Thyroid gland (tissue), 4 donors: ENCODE results near the gene PAPPA2. TPM values are rescaled to one million over a fixed set of nuclear protein-coding genes. Genes with fewer than 3 reads are reported as not detected.
"Not testable (repeated sequence)": the region's sequence is repeated elsewhere in the genome, so short reads cannot be mapped to it uniquely, and the experiment has no call there.

Experiments
- DNase-seq, 2 donors: peaks; one replicate each; pipeline ENCODE4 v3.0.0-alpha.2; 2019
- H3K27ac ChIP-seq, 3 donors: fragments of 200-600 bp; sonication (generic); 1 replicate in 2 of 3; 2 replicates in 1 of 3; pipeline ENCODE4 v1.5.1; 2016 to 2019; ENCODE audit warnings: mild to moderate bottlenecking in 1 of 3, moderate library complexity in 1 of 3
- H3K27me3 ChIP-seq: fragments of 200-600 bp; sonication (generic); one replicate; pipeline ENCODE4 v1.5.1; 2019
- H3K36me3 ChIP-seq, 2 donors: fragments of 200-600 bp; sonication (generic); one replicate each; pipeline ENCODE4 v1.5.1; 2016 to 2019
- H3K4me1 ChIP-seq, 2 donors: fragments of 200-600 bp; sonication (generic); one replicate each; pipeline ENCODE4 v1.5.1; 2017 to 2019
- H3K4me3 ChIP-seq, 3 donors: fragments of 200-600 bp; sonication (generic); replicated peaks in 1 of 3; 1 replicate in 2 of 3; 2 replicates in 1 of 3; pipeline ENCODE4 v1.5.1; 2016; ENCODE audit warnings: mild to moderate bottlenecking in 1 of 3
- H3K9me3 ChIP-seq: fragments of 200-600 bp; sonication (generic); one replicate; pipeline ENCODE4 v1.5.1; 2017
- CTCF ChIP-seq, 6 experiments: fragments of 200-600 bp in 3 of 6; fragments of 450-650 bp in 3 of 6; sonication (generic) in 3 of 6; IDR thresholded peaks; one replicate each; pipeline ENCODE4 v1.5.1; 2016 to 2019; ENCODE audit warnings: antibody characterized with exemption in 6 of 6, mild to moderate bottlenecking in 2 of 6, inconsistent platforms in 1 of 6, moderate library complexity in 1 of 6
- POLR2A ChIP-seq, 2 donors: fragments of 450-650 bp; IDR thresholded peaks; one replicate each; pipeline ENCODE4 v1.6.1; 2017; ENCODE audit warnings: antibody characterized with exemption in 2 of 2, mild to moderate bottlenecking in 2 of 2, moderate library complexity in 1 of 2
- WGBS, 2 donors: methylation state at CpG; one replicate each; pipeline ENCODE4 v1.1.5; 2017; 5-methylcytosine and 5-hydroxymethylcytosine counted together
- intact Hi-C: fragments of 100-400 bp; cut with DNase I; formaldehyde crosslinking; loops from one replicate; pipeline ENCODE4 v1.15.1; 2023
- total RNA-seq, 4 donors: library from RNA; depleted of rRNA; stranded (reverse); fragments of >200 nt; gene quantifications; one replicate each; pipeline ENCODE4 v1.2.3, GENCODE V29; 2016

The PAPPA2 gene
- total RNA-seq, 4 donors from 2014 or later: 1.1 to 2.7 (median 1.6) TPM

GRCh38 chr1:176752505-176752904 lies 289.5 kb downstream of the PAPPA2 start:
- H3K36me3 ChIP-seq: no peaks in the 10 kb centered on the region
- TF ChIP-seq POLR2A (IDR thresholded peaks at IDR 0.05) (no peak), CTCF (IDR thresholded peaks at IDR 0.05) (no peak)
- no peak overlapping the region for H3K27ac ChIP-seq
- no peaks in the 10 kb centered on the region for H3K27me3 ChIP-seq
- H3K4me1 ChIP-seq: no peaks in the 10 kb centered on the region
- no peaks in the 10 kb centered on the region for H3K9me3 ChIP-seq
- WGBS, 2 donors: 86 to 88% methylated on average over 2 of the region's 2 CpGs
- intact Hi-C loops: no loop called here
- DNase-seq: no peak
- no peak overlapping the region for H3K4me3 ChIP-seq

GRCh38 chr1:176754676-176755075 lies 291.7 kb downstream of the PAPPA2 start:
- no peak overlapping the region for H3K4me3 ChIP-seq
- no peaks in the 10 kb centered on the region for H3K4me1 ChIP-seq
- no peaks in the 10 kb centered on the region for H3K36me3 ChIP-seq
- TF ChIP-seq POLR2A (IDR thresholded peaks at IDR 0.05) (no peak), CTCF (IDR thresholded peaks at IDR 0.05) (no peak)
- H3K27me3 ChIP-seq: no peaks in the 10 kb centered on the region
- 55 to 84% methylated on average over 2 of the region's 2 CpGs for WGBS, 2 donors
- H3K9me3 ChIP-seq: no peaks in the 10 kb centered on the region
- H3K27ac ChIP-seq: no peak overlapping the region
- DNase-seq: no peak
- intact Hi-C loops: no loop called here

DNA sequence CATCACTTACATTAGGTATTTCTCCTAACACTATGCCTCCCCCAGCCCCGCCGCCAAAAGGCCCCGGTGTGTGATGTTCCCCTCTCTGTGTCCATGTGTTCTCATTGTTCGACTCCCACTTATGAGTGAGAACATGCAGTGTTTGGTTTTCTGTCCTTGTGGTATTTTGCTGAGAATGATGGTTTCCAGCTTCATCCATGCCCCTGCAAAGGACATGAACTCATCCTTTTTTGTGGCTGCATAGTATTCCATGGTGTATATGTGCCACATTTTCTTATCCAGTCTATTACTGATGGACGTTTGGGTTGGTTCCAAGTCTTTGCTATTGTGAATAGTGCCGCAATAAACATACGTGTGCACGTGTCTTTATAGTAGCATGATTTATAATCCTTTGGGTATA lies 293.8 kb downstream of the PAPPA2 start:
- intact Hi-C loops, DNase-seq, H3K27ac ChIP-seq, H3K27me3 ChIP-seq, H3K4me3 ChIP-seq, H3K36me3 ChIP-seq, H3K4me1 ChIP-seq, H3K9me3 ChIP-seq: not testable (repeated sequence)
- 95 to 97% methylated on average over 8 of the region's 8 CpGs for WGBS, 2 donors

DNA sequence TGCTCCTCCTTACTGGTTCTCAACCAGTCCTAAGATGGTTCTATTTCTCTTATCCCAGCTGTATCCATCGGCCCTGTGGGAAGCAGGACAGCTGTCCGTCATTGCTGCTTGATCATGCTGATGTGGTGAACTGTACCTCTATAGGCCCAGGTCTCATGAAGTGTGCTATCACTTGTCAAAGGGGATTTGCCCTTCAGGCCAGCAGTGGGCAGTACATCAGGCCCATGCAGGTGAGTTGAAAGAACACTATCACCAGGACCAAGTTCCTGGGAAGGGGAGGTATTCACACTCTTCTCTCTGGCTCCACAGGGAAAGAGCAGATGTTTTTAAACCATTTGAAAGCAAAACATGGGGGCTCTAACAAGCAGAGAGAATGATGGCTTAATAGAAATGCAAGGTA lies 302.6 kb downstream of the PAPPA2 start:
- intact Hi-C loops: no loop called here
- Histone ChIP-seq H3K9me3 (no peaks in the 10 kb centered on the region), H3K4me1 (no peaks in the 10 kb centered on the region), H3K27ac (no peak overlapping the region), H3K27me3 (no peaks in the 10 kb centered on the region), H3K4me3 (no peak overlapping the region), H3K36me3 (no peaks in the 10 kb centered on the region)
- 91 to 96% methylated on average over 2 of the region's 2 CpGs for WGBS, 2 donors
- no peak for DNase-seq
- no peak for TF ChIP-seq CTCF (IDR thresholded peaks at IDR 0.05)
- no peak for TF ChIP-seq POLR2A (IDR thresholded peaks at IDR 0.05)

GRCh38 chr1:176766779-176767178 lies 303.8 kb downstream of the PAPPA2 start:
- Histone ChIP-seq H3K27ac (no peak overlapping the region), H3K36me3 (no peaks in the 10 kb centered on the region), H3K4me1 (no peaks in the 10 kb centered on the region), H3K4me3 (no peak overlapping the region), H3K27me3 (no peaks in the 10 kb centered on the region), H3K9me3 (no peaks in the 10 kb centered on the region)
- no peak for TF ChIP-seq CTCF (IDR thresholded peaks at IDR 0.05)
- TF ChIP-seq POLR2A (IDR thresholded peaks at IDR 0.05): no peak
- 81 to 93% methylated on average over 1 of the region's 1 CpG for WGBS, 2 donors
- intact Hi-C loops: no loop called here
- no peak for DNase-seq

DNA sequence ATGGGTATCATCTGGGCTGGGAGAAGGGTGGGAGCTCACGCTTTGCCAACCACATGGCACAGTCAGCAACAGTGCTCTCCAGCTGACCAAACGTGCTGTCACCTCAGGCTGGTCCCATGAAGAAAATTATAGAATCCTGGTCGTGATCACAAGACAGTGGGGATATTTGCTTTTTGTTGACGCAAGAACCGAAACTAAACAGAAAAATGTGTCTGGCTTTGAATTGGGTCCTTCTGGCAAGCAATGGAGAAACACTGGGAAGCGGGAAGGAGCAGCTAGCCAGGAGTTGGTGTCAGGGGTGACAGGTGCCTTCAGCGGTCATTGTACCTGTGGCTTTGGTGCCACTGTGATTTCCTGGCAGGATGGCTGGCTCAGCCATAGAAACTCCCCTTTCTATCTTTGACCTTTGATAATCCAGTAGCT lies 304.8 kb downstream of the PAPPA2 start:
- Histone ChIP-seq H3K27ac (no peak overlapping the region), H3K4me1 (no peaks in the 10 kb centered on the region), H3K4me3 (no peak overlapping the region), H3K36me3 (no peaks in the 10 kb centered on the region), H3K9me3 (no peaks in the 10 kb centered on the region), H3K27me3 (no peaks in the 10 kb centered on the region)
- intact Hi-C loops: no loop called here
- no peak for DNase-seq
- TF ChIP-seq POLR2A (IDR thresholded peaks at IDR 0.05): no peak
- no peak for TF ChIP-seq CTCF (IDR thresholded peaks at IDR 0.05)
- 82 to 87% methylated on average over 7 of the region's 7 CpGs for WGBS, 2 donors
